SK-N-SH (cell line): ENCODE data around the gene TUFT1. TPM values are rescaled to one million over a fixed set of nuclear protein-coding genes. Genes with fewer than 3 reads are reported as not detected.

Source experiments
- CTCF ChIA-PET: fragments of 300-600, 350-600 bp; formaldehyde crosslinking; extraction: SDS; loops from one replicate; lab custom pipeline; 2021; lab: Yijun Ruan, JAX
- POLR2A ChIA-PET: fragments of 350-600 bp; sonication (Branson Sonifier 250); formaldehyde crosslinking; extraction: SDS; loops from one replicate; lab custom pipeline; 2020; ENCODE audit warnings: antibody characterized with exemption, inconsistent platforms; lab: Yijun Ruan, JAX
- DNase-seq: peaks from one replicate; pipeline ENCODE4 v3.0.0; 2012
- H2AFZ ChIP-seq: fragments of 200-600 bp; sonication (generic); 2 replicates; pipeline ENCODE4 v1.8.1; 2016; ENCODE audit warnings: antibody characterized with exemption, mild to moderate bottlenecking, low read depth
- H3F3A ChIP-seq: fragments of 200-600 bp; sonication (generic); replicated peaks from 2 replicates; pipeline ENCODE3; 2016; ENCODE audit warnings: antibody characterized with exemption, mild to moderate bottlenecking; ENCODE audit not compliant: insufficient read depth
- H3K27ac ChIP-seq, 2 experiments: fragments of 200-500 bp in 1 of 2; fragments of 200-600 bp in 1 of 2; sonication (Bioruptor generic) in 1 of 2; sonication (generic), shearing (Covaris generic) in 1 of 2; 2 replicates each; pipeline versions ENCODE4 v1.5.1 to v1.6.1; 2014 to 2016; ENCODE audit warnings: low read depth in 2 of 2, inconsistent platforms in 1 of 2, low read length in 1 of 2, mild to moderate bottlenecking in 1 of 2, mixed read lengths in 1 of 2
- H3K27me3 ChIP-seq: fragments of 200-600 bp; sonication (generic), shearing (Covaris generic); 2 replicates; pipeline ENCODE4 v1.6.1; 2016; ENCODE audit warnings: mixed run types; ENCODE audit not compliant: insufficient read depth
- H3K36me3 ChIP-seq, 2 experiments: fragments of 200-500 bp in 1 of 2; fragments of 200-600 bp in 1 of 2; sonication (Bioruptor generic) in 1 of 2; sonication (generic) in 1 of 2; replicated peaks in 1 of 2; 2 replicates each; pipeline versions ENCODE3 to v1.5.1; 2014 to 2016; ENCODE audit warnings: low read length in 1 of 2, mild to moderate bottlenecking in 1 of 2; ENCODE audit not compliant: insufficient read depth in 2 of 2, control insufficient read depth in 1 of 2
- H3K4me1 ChIP-seq, 2 experiments: fragments of 200-500 bp in 1 of 2; fragments of 200-600 bp in 1 of 2; sonication (Bioruptor generic) in 1 of 2; sonication (generic), shearing (Covaris generic) in 1 of 2; 2 replicates each; pipeline versions ENCODE4 v1.5.1 to v1.6.1; 2014 to 2016; ENCODE audit warnings: low read depth in 1 of 2, low read length in 1 of 2, mixed run types in 1 of 2; ENCODE audit not compliant: insufficient read depth in 2 of 2, control insufficient read depth in 1 of 2
- H3K4me2 ChIP-seq: fragments of 200-600 bp; sonication (generic), shearing (Covaris generic); 2 replicates; pipeline ENCODE4 v1.6.1; 2017; ENCODE audit warnings: mixed run types
- H3K4me3 ChIP-seq, 2 experiments: fragments of 200-500 bp in 1 of 2; fragments of 200-600 bp in 1 of 2; sonication (Bioruptor generic) in 1 of 2; sonication (generic), shearing (Covaris generic) in 1 of 2; 2 replicates each; pipeline versions ENCODE4 v1.5.1 to v1.8.1; 2014 to 2016; ENCODE audit warnings: low read depth in 2 of 2, inconsistent platforms in 1 of 2, low read length in 1 of 2, mild to moderate bottlenecking in 1 of 2, mixed read lengths in 1 of 2, moderate library complexity in 1 of 2
- H3K79me2 ChIP-seq: fragments of 200-600 bp; sonication (generic); 2 replicates; pipeline ENCODE4 v1.8.1; 2017; ENCODE audit warnings: mild to moderate bottlenecking; ENCODE audit not compliant: insufficient read depth
- H3K9ac ChIP-seq: fragments of 200-600 bp; sonication (generic); 2 replicates; pipeline ENCODE4 v1.6.1; 2017; ENCODE audit warnings: mixed run types
- H3K9me2 ChIP-seq: fragments of 200-600 bp; sonication (generic); 2 replicates; pipeline ENCODE4 v1.6.1; 2017; ENCODE audit warnings: mixed run types
- H3K9me3 ChIP-seq: fragments of 200-600 bp; sonication (generic); 2 replicates; pipeline ENCODE4 v1.6.1; 2017; ENCODE audit warnings: mixed run types, mild to moderate bottlenecking, moderate library complexity
- H4K20me1 ChIP-seq: fragments of 200-600 bp; sonication (generic); 2 replicates; pipeline ENCODE4 v1.6.1; 2017; ENCODE audit warnings: mild to moderate bottlenecking, mixed run types; ENCODE audit not compliant: insufficient read depth
- EZH2phosphoT487 ChIP-seq: fragments of 200-600 bp; sonication (generic); IDR thresholded peaks from 2 replicates; pipeline ENCODE4 v1.6.1; 2017; ENCODE audit warnings: low read depth, mixed run types, mild to moderate bottlenecking, antibody characterized with exemption, moderate library complexity, borderline replicate concordance
- NRF1 ChIP-seq: IDR thresholded peaks from 2 replicates; pipeline ENCODE4 v1.6.1; 2012; ENCODE audit warnings: low read depth, mild to moderate bottlenecking, low read length
- POLR2AphosphoS5 ChIP-seq: IDR thresholded peaks from 2 replicates; pipeline ENCODE4 v1.6.1; 2012; ENCODE audit warnings: low read depth, low read length
- TAF1 ChIP-seq: IDR thresholded peaks from 2 replicates; pipeline ENCODE4 v1.6.1; 2012; ENCODE audit warnings: low read depth, mild to moderate bottlenecking, low read length, moderate library complexity, borderline replicate concordance
- TCF12 ChIP-seq: IDR thresholded peaks from 2 replicates; pipeline ENCODE4 v1.4.0; 2012
- USF1 ChIP-seq: IDR thresholded peaks from 2 replicates; pipeline ENCODE4 v1.4.0; 2012; ENCODE audit warnings: low read depth, borderline replicate concordance
- USF2 ChIP-seq: fragments of 150-350 bp; IDR thresholded peaks from 2 replicates; pipeline ENCODE4 v1.6.1; 2017; ENCODE audit warnings: antibody characterized with exemption, low read length, low read depth, borderline replicate concordance
- YY1 ChIP-seq: IDR thresholded peaks from 2 replicates; pipeline ENCODE4 v1.4.0; 2012; ENCODE audit warnings: low read depth, mild to moderate bottlenecking
- ZBTB33 ChIP-seq: IDR thresholded peaks from 2 replicates; pipeline ENCODE4 v1.4.0; 2012; ENCODE audit warnings: low read depth, borderline replicate concordance
- WGBS: methylation state at CpG from one replicate; pipeline ENCODE4 v1.1.6; 2017; ENCODE audit warnings: low lambda C conversion rate; 5-methylcytosine and 5-hydroxymethylcytosine counted together
- polyA plus RNA-seq, 3 experiments: library from polyadenylated mRNA; depleted of rRNA; stranded (reverse); fragments of >200 nt; gene quantifications; 2 replicates each; pipeline ENCODE4 v1.2.3, GENCODE V29; 2012

TUFT1 gene
- polyA plus RNA-seq, 1 of the 3 experiments (the other 2 are of a cell fraction) = 20.6 TPM

DNA sequence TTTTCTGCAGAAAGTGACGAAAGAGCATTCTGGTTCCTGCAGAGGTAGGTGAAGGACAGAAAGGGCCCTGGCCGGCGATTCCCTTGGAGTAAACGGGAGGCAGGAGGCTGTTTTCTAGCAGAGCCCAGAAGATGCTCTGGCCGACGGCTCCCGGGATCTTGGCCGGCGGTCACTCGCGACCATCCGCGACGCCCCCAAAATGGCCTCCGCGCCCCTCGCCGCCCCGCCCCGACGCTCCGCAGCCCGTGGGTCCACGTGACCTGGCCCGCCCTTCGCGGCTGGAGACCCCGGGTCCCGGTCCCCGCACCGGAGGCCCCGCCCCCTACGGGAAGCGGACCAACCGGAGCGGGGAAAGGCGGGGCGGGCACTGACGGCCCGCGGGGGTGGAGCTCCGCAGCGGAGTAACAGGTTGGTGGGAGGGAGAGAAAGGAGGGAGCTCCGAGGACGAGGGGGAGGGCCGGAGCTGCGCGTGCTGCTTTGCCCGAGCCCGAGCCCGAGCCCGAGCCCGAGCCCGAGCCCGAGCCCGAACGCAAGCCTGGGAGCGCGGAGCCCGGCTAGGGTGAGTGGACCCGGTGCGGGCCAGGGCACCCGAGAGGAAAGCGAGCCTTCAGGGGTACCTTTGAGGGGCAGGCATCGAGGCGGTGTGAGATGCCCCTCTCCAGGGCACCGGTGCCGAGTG is 29.0 kb upstream of the TUFT1 start, which contains the start of gene CGN:
TSS of gene CGN (plus strand) at position 431 of the 679 bp plus-strand sequence. CDS start 7,133 bp downstream, outside the sequence.
- Histone ChIP-seq H3K9ac (peak within 1 kb of the TSS; percentile 19; the same call in 1 of the 2 replicates), H4K20me1 (no peaks in the 10 kb centered on the region), H3K4me2 (peak within 1 kb of the TSS; percentile 98), H3K9me2 (no peaks in the 10 kb centered on the region), H3K9me3 (no peaks in the 10 kb centered on the region), H3K27ac (peak within 1 kb of the TSS; percentile 26 to 78; a peak in 3 of 4 replicates), H3K27me3 (peaks cover 15% of the 10 kb centered on the region; the same call in 1 of the 2 replicates), H3K79me2 (no peaks in the 10 kb centered on the region), H3K4me1 (peaks cover 4 to 32% of the 10 kb centered on the region in 2 experiments; a peak in 1 of 4 replicates), H3F3A (peaks cover 9% of the 10 kb centered on the region), H3K36me3 (no peaks in the 10 kb centered on the region), H2AFZ (peak within 1 kb of the TSS; percentile 99), H3K4me3 (peak within 1 kb of the TSS; percentile 52 to 78)
- DNase-seq = peak; percentile 99
- TF ChIP-seq USF1 (peak; percentile 87), ZBTB33 (no peak), TAF1 (0 out of 2 replicates have a peak, but pooled peaks have one; percentile 11), USF2 (peak; percentile 60; the same call in 1 of the 2 replicates), POLR2AphosphoS5 (no peak), NRF1 (peak; percentile 35; the same call in 1 of the 2 replicates), EZH2phosphoT487 (no peak), YY1 (peak; percentile 59), TCF12 (no peak)
- ChIA-PET CTCF (interaction anchor here (0.7 to 2.1 kb wide), 8 partner anchors 12 to 83 kb away, joined by 3 to 5 read pairs (median 4); no protein-coding TSS in a partner anchor), POLR2A (interaction anchor here (0.5 to 1.5 kb wide), 7 partner anchors 9 to 229 kb away, joined by 3 to 10 read pairs (median 3); partner anchors contain the start of genes POGZ, TUFT1 and ZNF687)
- 0% methylated on average over 6 of the region's 68 CpGs for WGBS
